SK-N-SH treated with all-trans-retinoic acid at 6 μM for 48 hours (cell line): ENCODE measurements around the gene PFKFB4.

Experiments used
- CSDC2 ChIP-seq: fragments of 250-450 bp; sonication (Bioruptor Pico); IDR thresholded peaks from 2 replicates; pipeline ENCODE4 v1.5.0; 2020; ENCODE audit warnings: mild to moderate bottlenecking, moderate library complexity
- ISL1 ChIP-seq: fragments of 250-450 bp; sonication (Bioruptor Pico); IDR thresholded peaks from 2 replicates; pipeline ENCODE4 v2.1.2; 2022; ENCODE audit warnings: mild to moderate bottlenecking, moderate library complexity
- PATZ1 ChIP-seq: fragments of 250-450 bp; sonication (Bioruptor Pico); IDR thresholded peaks from 2 replicates; pipeline ENCODE4 v1.8.0; 2020; ENCODE audit warnings: mild to moderate bottlenecking, moderate library complexity, borderline replicate concordance
- SNAI2 ChIP-seq: fragments of 250-450 bp; sonication (Bioruptor Pico); IDR thresholded peaks from 2 replicates; pipeline ENCODE4 v1.5.0; 2020; ENCODE audit warnings: mild to moderate bottlenecking, moderate library complexity
- ZFP3 ChIP-seq: fragments of 250-450 bp; sonication (Bioruptor Pico); IDR thresholded peaks from 2 replicates; pipeline ENCODE4 v1.5.0; 2020; ENCODE audit warnings: mild to moderate bottlenecking, moderate library complexity
- ZFP30 ChIP-seq: fragments of 450-650 bp; formaldehyde crosslinking; IDR thresholded peaks from 2 replicates; pipeline ENCODE4 v1.5.0; 2022; ENCODE audit warnings: mild to moderate bottlenecking, moderate library complexity

GRCh38 chr3:48470286-48470685 is 86.3 kb downstream of the PFKFB4 start:
- TF ChIP-seq ZFP30 (CRISPR knock-in tag) (no peak), CSDC2 (CRISPR knock-in tag) (no peak), PATZ1 (CRISPR knock-in tag) (no peak), ZFP3 (CRISPR knock-in tag) (no peak), SNAI2 (no peak), ISL1 (no peak)
